Measurements from ENCODE around the gene SPTB.

SPTB gene

DNA sequence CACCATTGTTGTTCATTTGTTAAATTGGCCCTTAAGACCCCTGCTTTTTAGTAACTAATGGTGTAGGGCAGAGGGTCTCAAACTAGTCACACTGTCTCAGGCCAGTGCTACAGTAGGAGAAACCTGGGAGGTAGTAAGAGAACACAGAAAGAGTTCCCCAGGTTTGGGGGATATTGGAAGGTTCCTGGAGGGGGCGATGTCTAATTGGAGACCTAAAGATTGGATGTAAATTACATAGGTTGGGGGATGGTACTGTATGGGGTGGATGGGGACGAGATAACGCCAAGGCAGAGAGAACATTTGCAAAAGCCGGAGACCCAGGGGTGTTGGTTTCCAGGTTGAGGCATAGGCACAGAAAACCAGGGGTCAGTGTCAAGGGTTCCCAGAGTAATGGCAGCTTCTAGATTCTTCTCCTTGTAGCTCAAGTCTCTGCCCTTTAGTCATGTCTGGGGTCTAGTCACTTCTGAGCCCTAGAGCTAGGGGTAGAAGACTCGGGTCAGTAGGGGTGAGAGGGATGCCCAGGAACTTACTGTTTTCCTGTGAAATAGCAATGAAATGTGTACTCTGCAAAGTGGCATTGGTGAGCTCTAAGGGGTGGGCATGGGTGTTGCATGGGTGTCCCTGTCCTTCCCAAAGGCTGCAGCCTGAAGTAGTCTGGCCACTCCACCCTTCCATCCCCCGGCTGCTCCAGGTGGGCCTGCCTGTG is 153.7 kb downstream of the SPTB start:
- TF ChIP-seq, protein P1, sequence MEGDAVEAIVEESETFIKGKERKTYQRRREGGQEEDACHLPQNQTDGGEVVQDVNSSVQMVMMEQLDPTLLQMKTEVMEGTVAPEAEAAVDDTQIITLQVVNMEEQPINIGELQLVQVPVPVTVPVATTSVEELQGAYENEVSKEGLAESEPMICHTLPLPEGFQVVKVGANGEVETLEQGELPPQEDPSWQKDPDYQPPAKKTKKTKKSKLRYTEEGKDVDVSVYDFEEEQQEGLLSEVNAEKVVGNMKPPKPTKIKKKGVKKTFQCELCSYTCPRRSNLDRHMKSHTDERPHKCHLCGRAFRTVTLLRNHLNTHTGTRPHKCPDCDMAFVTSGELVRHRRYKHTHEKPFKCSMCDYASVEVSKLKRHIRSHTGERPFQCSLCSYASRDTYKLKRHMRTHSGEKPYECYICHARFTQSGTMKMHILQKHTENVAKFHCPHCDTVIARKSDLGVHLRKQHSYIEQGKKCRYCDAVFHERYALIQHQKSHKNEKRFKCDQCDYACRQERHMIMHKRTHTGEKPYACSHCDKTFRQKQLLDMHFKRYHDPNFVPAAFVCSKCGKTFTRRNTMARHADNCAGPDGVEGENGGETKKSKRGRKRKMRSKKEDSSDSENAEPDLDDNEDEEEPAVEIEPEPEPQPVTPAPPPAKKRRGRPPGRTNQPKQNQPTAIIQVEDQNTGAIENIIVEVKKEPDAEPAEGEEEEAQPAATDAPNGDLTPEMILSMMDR (conservative IDR thresholded peaks at IDR 0.05; ENCODE audit: low read depth): no peak
- H3K27ac ChIP-seq: peak overlapping the region; percentile 94
- POLR2A ChIA-PET (ENCODE audit: low non-redundant PET): interaction anchor here (1.4 kb wide), 1 partner anchor 17 kb away, joined by 4 read pairs; no protein-coding TSS in a partner anchor
- DNase-seq (ENCODE audit: low spot score): no peak
- CTCF ChIA-PET: interaction anchor here (0.8 to 1.2 kb wide), 2 partner anchors 33 to 48 kb away, joined by 3 to 4 read pairs; no protein-coding TSS in a partner anchor

DNA sequence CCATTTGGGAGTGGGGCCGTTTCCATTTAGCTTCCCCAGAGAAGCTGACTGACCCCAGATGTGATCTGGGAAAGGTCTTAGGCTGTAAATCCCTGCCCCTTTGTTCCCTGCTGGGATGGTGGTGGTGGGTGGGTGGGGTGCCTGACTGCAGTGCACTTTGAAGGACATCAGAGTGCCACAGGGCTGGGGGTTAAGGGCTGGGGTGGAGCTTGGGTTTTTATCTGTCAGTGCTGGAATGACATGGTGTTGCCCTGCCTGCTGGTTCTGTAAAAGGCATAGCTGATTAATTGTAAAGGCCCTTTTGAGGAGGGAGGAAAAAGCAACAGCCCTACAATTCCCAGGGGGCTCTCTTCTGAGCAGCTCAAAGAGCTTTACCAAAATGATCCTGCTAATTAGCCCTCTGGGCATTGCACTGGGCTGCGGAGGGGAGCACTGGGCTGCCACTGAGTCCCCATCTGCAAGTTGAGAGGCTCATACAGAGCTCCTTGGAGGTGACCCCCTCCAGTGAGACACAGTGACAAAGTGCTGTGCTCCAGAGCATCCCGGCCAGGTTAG is 154.4 kb downstream of the SPTB start:
- H3K27ac ChIP-seq: peak overlapping the region; percentile 94
- CTCF ChIA-PET: interaction anchor here (1.1 to 1.2 kb wide), 2 partner anchors 20 to 185 kb away, joined by 3 to 4 read pairs; partner anchors contain the start of gene HSPA2
- TF ChIP-seq, protein P1 (conservative IDR thresholded peaks at IDR 0.05; ENCODE audit: low read depth): no peak
- POLR2A ChIA-PET (ENCODE audit: low non-redundant PET): interaction anchor here (0.8 kb wide), 1 partner anchor 21 kb away, joined by 3 read pairs; the partner anchor contains the start of gene PLEKHG3
- no peak for DNase-seq (ENCODE audit: low spot score)

DNA sequence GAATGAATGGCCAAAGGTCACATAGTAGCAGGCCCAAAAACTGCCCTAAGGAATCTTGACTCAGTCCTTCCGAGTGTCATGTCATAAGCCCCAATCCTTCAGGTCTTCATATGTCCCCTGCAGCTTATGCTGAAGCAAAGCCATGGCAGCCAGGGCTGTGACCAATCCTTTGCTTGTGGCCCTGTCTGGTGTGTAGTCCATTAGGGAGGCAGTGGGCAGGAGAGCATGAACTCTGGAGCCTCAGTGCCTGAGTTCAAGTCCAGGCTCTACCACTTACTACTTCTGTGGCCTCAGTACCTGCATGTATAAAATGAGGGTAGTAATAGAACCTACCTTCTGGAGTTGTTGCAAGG is 155.2 kb downstream of the SPTB start:
- peak overlapping the region; percentile 94 for H3K27ac ChIP-seq
- TF ChIP-seq, protein P1 (conservative IDR thresholded peaks at IDR 0.05; ENCODE audit: low read depth): no peak
- ChIA-PET CTCF (interaction anchor here (1.1 to 1.2 kb wide), 2 partner anchors 19 to 184 kb away, joined by 3 to 4 read pairs; partner anchors contain the start of gene HSPA2), POLR2A (ENCODE audit: low non-redundant PET) (interaction anchor here (0.8 kb wide), 1 partner anchor 21 kb away, joined by 3 read pairs; the partner anchor contains the start of gene PLEKHG3)
- DNase-seq (ENCODE audit: low spot score): no peak

DNA sequence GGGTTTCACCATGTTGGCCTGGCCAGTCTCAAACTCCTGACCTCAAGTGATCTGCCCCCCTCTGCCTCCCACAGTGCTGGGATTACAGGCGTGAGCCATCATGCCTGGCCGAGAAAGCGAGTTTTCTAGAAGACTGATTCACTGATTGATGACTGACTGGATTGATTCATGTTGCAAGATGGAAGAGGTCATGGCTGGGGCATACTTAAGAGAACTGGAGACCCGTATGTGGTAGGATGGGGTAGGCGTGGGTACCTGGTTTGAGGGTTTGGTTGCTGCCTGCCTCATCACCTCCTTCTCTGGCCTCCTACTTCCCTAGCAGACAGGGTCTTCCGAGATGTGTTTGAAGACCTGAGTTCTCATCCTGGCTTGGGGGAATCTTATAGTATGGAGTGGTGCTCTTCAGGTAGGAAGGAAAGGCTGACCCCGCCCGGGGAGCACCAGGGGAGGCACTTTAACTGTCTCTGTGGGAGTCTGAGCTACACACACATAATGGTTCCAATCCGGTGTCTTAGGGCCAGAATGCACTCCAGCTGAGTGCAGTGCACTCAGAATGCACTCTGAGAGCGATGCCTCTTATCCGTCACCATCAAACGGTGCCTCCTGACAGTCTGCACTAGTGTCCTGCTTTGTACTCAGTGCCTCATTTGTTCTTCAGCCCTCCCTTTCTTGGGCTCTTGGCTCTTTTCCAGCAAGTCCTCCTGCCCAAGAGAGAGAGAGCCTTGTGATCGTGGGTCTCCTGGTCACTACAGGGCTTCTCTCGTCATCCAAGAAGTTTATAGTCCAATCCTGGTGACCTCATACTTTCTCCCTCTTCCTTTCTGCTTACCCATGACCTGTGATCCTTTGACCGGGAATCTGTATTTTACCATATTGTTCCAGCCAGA is 155.8 kb downstream of the SPTB start:
- CTCF ChIA-PET: interaction anchor here (1.1 to 1.2 kb wide), 2 partner anchors 18 to 184 kb away, joined by 3 to 4 read pairs; partner anchors contain the start of gene HSPA2
- POLR2A ChIA-PET (ENCODE audit: low non-redundant PET): no interaction called here
- TF ChIP-seq, protein P1 (conservative IDR thresholded peaks at IDR 0.05; ENCODE audit: low read depth): no peak
- H3K27ac ChIP-seq: peak overlapping the region; percentile 94
- DNase-seq (ENCODE audit: low spot score): no peak

DNA sequence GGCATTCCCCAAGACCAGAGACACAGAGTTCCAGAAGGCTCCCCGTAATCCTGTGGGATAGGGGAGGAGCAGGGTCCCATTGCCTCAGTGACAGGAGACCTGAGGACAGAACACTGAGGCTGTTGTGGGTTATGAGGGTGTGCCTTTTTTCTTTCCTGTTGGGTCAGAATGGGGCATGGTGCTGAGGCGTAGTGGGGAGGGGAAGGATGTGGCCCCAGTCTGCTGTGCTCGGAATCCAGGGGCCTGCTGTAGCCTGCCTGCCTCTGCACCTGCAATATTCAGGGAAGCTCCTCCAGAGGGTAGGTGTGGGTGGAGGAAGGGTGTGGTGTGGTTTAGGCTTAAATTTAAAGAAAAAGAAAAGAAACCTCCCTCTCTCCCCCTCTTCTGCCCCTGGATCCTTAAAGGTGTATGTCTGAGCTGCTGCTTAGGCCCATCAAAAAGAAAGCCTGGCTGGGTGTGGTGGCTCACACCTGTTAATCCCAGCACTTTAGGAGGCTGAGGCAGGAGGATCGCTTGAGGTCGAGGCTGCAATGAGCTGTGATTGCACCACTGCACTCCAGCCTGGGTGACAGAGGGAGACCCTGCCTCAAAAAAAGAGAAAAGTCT is 156.8 kb downstream of the SPTB start:
- H3K27ac ChIP-seq: peak overlapping the region; percentile 94
- TF ChIP-seq, protein P1 (conservative IDR thresholded peaks at IDR 0.05; ENCODE audit: low read depth): no peak
- DNase-seq (ENCODE audit: low spot score): peak; percentile 65
- POLR2A ChIA-PET (ENCODE audit: low non-redundant PET): no interaction called here
- CTCF ChIA-PET: interaction anchor here (0.6 kb wide), 1 partner anchor 36 kb away, joined by 3 read pairs; no protein-coding TSS in a partner anchor
